Esophagus muscularis mucosa (tissue), 3 donors: ENCODE data around the gene PRDM15.

Source experiments
- CTCF ChIP-seq, 3 experiments: fragments of 200-600 bp in 2 of 3; fragments of 450-650 bp in 1 of 3; sonication (generic) in 2 of 3; IDR thresholded peaks; one replicate each; pipeline ENCODE4 v1.5.1; 2017 to 2019; ENCODE audit warnings: antibody characterized with exemption in 3 of 3, mild to moderate bottlenecking in 2 of 3, moderate library complexity in 1 of 3
- POLR2A ChIP-seq: fragments of 450-650 bp; IDR thresholded peaks from one replicate; pipeline ENCODE4 v1.6.1; 2017; ENCODE audit warnings: antibody characterized with exemption, moderate library complexity, mild to moderate bottlenecking, low read depth

- TF ChIP-seq CTCF (IDR thresholded peaks at IDR 0.05) (no peak), POLR2A (no peak)
These were observed 43.4 kb downstream of the PRDM15 start for GRCh38 chr21:41835711-41836154.
